ENCODE results near the gene CACNG1. TPM values are rescaled to one million over a fixed set of nuclear protein-coding genes. Genes with fewer than 3 reads are reported as not detected.

The CACNG1 gene
- polyA plus RNA-seq, 1 donor from 2014 or later, result 0.77 TPM

DNA sequence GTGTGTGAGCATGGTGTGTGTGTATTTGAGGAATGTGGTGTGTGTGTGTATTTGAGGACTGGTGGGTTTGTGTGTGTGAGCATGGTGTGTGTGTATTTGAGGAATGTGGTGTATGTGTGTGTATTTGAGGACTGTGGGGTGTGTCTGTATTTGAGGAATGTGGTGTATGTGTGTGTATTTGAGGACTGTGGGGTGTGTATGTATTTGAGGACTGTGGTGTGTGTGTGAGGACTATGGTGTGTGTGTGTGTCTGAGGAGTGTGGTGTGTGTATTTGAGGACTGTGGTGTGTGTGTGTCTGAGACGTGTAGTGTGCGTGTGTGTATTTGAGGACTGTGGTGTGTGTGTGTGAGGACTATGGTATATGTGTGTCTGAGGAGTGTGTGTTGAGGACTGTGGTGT lies 18.0 kb upstream of the CACNG1 start:
- no peaks in the 10 kb centered on the region for H3K79me2 ChIP-seq (replicated peaks; ENCODE audit: insufficient read depth, low read length)
- no peaks in the 10 kb centered on the region for H3K9me2 ChIP-seq (ENCODE audit: insufficient read depth, low read length)
- no peak overlapping the region for H3K4me3 ChIP-seq (ENCODE audit: low read length)
- peaks cover 3% of the 10 kb centered on the region for H3K36me3 ChIP-seq (ENCODE audit: insufficient read depth, low read length)
- no peaks in the 10 kb centered on the region for H3F3A ChIP-seq (ENCODE audit: insufficient read depth, low read length, poor library complexity, severe bottlenecking)
- no peaks in the 10 kb centered on the region for H3K9me3 ChIP-seq (ENCODE audit: low read length)
- no peaks in the 10 kb centered on the region for H4K20me1 ChIP-seq (ENCODE audit: insufficient read depth)
- H2AFZ ChIP-seq (ENCODE audit: low read depth, low read length), result no peak overlapping the region
- TF ChIP-seq TAF1 (IDR thresholded peaks at IDR 0.05; ENCODE audit: low read depth), result no peak
- no peak for TF ChIP-seq EP300 (conservative IDR thresholded peaks at IDR 0.05; ENCODE audit: poor library complexity, severe bottlenecking)
- TF ChIP-seq RAD21 (conservative IDR thresholded peaks at IDR 0.05), result no peak
- TF ChIP-seq, protein P1, sequence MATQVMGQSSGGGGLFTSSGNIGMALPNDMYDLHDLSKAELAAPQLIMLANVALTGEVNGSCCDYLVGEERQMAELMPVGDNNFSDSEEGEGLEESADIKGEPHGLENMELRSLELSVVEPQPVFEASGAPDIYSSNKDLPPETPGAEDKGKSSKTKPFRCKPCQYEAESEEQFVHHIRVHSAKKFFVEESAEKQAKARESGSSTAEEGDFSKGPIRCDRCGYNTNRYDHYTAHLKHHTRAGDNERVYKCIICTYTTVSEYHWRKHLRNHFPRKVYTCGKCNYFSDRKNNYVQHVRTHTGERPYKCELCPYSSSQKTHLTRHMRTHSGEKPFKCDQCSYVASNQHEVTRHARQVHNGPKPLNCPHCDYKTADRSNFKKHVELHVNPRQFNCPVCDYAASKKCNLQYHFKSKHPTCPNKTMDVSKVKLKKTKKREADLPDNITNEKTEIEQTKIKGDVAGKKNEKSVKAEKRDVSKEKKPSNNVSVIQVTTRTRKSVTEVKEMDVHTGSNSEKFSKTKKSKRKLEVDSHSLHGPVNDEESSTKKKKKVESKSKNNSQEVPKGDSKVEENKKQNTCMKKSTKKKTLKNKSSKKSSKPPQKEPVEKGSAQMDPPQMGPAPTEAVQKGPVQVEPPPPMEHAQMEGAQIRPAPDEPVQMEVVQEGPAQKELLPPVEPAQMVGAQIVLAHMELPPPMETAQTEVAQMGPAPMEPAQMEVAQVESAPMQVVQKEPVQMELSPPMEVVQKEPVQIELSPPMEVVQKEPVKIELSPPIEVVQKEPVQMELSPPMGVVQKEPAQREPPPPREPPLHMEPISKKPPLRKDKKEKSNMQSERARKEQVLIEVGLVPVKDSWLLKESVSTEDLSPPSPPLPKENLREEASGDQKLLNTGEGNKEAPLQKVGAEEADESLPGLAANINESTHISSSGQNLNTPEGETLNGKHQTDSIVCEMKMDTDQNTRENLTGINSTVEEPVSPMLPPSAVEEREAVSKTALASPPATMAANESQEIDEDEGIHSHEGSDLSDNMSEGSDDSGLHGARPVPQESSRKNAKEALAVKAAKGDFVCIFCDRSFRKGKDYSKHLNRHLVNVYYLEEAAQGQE (IDR thresholded peaks at IDR 0.05; ENCODE audit: borderline replicate concordance), result no peak
- no peak for TF ChIP-seq EZH2 (IDR thresholded peaks at IDR 0.05; ENCODE audit: borderline replicate concordance, insufficient read depth, low read length, poor library complexity, severe bottlenecking)
- TF ChIP-seq POLR2AphosphoS5 (IDR thresholded peaks at IDR 0.05), result no peak
- TF ChIP-seq SMC3 (conservative IDR thresholded peaks at IDR 0.05; ENCODE audit: poor library complexity), result no peak
- TF ChIP-seq MXI1 (conservative IDR thresholded peaks at IDR 0.05; ENCODE audit: poor library complexity, severe bottlenecking), result no peak
- TF ChIP-seq, protein P2, sequence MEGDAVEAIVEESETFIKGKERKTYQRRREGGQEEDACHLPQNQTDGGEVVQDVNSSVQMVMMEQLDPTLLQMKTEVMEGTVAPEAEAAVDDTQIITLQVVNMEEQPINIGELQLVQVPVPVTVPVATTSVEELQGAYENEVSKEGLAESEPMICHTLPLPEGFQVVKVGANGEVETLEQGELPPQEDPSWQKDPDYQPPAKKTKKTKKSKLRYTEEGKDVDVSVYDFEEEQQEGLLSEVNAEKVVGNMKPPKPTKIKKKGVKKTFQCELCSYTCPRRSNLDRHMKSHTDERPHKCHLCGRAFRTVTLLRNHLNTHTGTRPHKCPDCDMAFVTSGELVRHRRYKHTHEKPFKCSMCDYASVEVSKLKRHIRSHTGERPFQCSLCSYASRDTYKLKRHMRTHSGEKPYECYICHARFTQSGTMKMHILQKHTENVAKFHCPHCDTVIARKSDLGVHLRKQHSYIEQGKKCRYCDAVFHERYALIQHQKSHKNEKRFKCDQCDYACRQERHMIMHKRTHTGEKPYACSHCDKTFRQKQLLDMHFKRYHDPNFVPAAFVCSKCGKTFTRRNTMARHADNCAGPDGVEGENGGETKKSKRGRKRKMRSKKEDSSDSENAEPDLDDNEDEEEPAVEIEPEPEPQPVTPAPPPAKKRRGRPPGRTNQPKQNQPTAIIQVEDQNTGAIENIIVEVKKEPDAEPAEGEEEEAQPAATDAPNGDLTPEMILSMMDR (IDR thresholded peaks at IDR 0.05; ENCODE audit: poor library complexity, severe bottlenecking), result no peak
- no peak overlapping the region for H3K9ac ChIP-seq (ENCODE audit: low read length)
- no peaks in the 10 kb centered on the region for H3K27me3 ChIP-seq (ENCODE audit: insufficient read depth, low read depth, low read length)
- H3K4me2 ChIP-seq (ENCODE audit: low read length), result no peak overlapping the region
- H3K27ac ChIP-seq (ENCODE audit: low read length), result no peak overlapping the region

DNA sequence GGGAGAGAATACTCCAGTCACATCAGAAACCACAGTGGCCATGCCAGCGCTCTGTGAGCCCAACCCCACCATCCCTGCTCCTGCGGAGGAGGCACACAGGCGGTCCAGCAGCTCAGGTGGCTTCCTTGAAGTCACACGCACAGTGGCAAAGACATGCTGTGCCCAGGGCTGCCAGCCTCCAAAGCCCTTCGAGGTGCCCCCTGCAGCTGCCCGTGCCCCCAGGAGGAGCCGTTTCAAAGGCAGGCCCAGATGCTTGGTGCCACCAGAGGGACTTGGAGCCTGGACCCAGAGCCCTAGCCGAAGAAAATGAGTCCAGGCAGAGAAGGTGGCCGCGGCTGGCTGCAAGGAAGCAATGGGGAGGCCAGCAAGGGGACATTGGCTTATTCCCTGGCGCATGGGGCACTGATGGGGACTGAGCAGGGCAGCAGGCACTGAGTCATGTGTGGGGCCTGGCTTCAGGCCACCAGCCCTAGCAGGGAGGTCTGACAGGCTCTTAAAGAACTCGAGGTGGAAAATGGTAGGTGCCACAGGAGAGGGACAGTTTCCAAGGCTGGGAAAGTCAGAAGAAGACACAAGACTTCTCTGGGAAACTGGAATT lies 17.2 kb upstream of the CACNG1 start:
- H3K4me2 ChIP-seq (ENCODE audit: low read length), result no peak overlapping the region
- H3K27me3 ChIP-seq (ENCODE audit: insufficient read depth, low read depth, low read length), result no peaks in the 10 kb centered on the region
- no peaks in the 10 kb centered on the region for H3F3A ChIP-seq (ENCODE audit: insufficient read depth, low read length, poor library complexity, severe bottlenecking)
- H4K20me1 ChIP-seq (ENCODE audit: insufficient read depth), result no peaks in the 10 kb centered on the region
- H3K9me2 ChIP-seq (ENCODE audit: insufficient read depth, low read length), result no peaks in the 10 kb centered on the region
- H3K27ac ChIP-seq (ENCODE audit: low read length), result no peak overlapping the region
- no peaks in the 10 kb centered on the region for H3K79me2 ChIP-seq (replicated peaks; ENCODE audit: insufficient read depth, low read length)
- peaks cover 3% of the 10 kb centered on the region for H3K36me3 ChIP-seq (ENCODE audit: insufficient read depth, low read length)
- H3K4me3 ChIP-seq (ENCODE audit: low read length), result no peak overlapping the region
- no peak overlapping the region for H2AFZ ChIP-seq (ENCODE audit: low read depth, low read length)
- TF ChIP-seq EZH2 (IDR thresholded peaks at IDR 0.05; ENCODE audit: borderline replicate concordance, insufficient read depth, low read length, poor library complexity, severe bottlenecking), result no peak
- no peak for TF ChIP-seq EP300 (conservative IDR thresholded peaks at IDR 0.05; ENCODE audit: poor library complexity, severe bottlenecking)
- TF ChIP-seq SMC3 (conservative IDR thresholded peaks at IDR 0.05; ENCODE audit: poor library complexity), result no peak
- TF ChIP-seq, protein P2 (IDR thresholded peaks at IDR 0.05; ENCODE audit: poor library complexity, severe bottlenecking), result no peak
- TF ChIP-seq TAF1 (IDR thresholded peaks at IDR 0.05; ENCODE audit: low read depth), result no peak
- TF ChIP-seq POLR2AphosphoS5 (IDR thresholded peaks at IDR 0.05), result no peak
- TF ChIP-seq, protein P1 (IDR thresholded peaks at IDR 0.05; ENCODE audit: borderline replicate concordance), result no peak
- TF ChIP-seq MXI1 (conservative IDR thresholded peaks at IDR 0.05; ENCODE audit: poor library complexity, severe bottlenecking), result no peak
- no peak for TF ChIP-seq RAD21 (conservative IDR thresholded peaks at IDR 0.05)
- no peak overlapping the region for H3K9ac ChIP-seq (ENCODE audit: low read length)
- no peaks in the 10 kb centered on the region for H3K9me3 ChIP-seq (ENCODE audit: low read length)

Measured in neural cell (in vitro differentiated cells).